Measurements from ENCODE around the gene BAX.

DNA sequence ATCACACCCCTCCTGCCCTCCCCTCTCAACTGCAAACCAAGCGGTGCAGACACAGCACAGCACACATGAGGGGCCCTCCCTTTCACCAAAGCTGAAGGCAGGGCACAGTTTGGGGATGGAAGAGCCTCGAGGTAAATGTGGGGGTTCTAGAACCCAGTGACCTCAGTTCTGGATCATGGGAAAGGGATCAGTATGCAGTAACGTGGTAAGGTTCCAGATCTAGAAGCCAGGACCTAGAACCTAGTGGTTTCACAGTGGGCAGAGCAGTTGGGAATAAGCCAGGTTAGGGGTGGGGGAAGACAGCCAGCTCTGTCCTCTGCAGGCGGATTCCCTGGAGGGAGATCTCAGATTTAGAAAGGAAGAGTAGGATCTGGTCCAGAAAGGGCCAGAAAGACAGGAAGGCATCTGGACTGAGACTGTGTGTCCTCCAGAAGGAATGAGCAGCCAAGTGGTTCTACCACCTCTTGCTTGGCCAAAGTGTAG, 13.5 kb downstream of the BAX start:
- TF ChIP-seq YY1 (IDR thresholded peaks at IDR 0.05; ENCODE audit: insufficient read depth, insufficient read length) = no peak
- no peak for TF ChIP-seq ZNF274 (IDR thresholded peaks at IDR 0.05; ENCODE audit: low read depth, low read length)
- TF ChIP-seq SUZ12 (IDR thresholded peaks at IDR 0.05; ENCODE audit: extremely low read depth, insufficient read depth, insufficient read length) = no peak
